HAP-1 (cell line): ENCODE results near the gene ARPC2.

Experiments used
- DNase-seq, 2 experiments: peaks; one replicate each; pipeline ENCODE4 v3.0.0-alpha.2; 2016 to 2020; ENCODE audit warnings: low spot score in 2 of 2
- H3K27me3 ChIP-seq: fragments of 250-450 bp; sonication (Bioruptor Pico); 2 replicates; pipeline ENCODE4 v1.5.1; 2020; ENCODE audit warnings: low read depth, mild to moderate bottlenecking, moderate library complexity
- H3K36me3 ChIP-seq: fragments of 250-450 bp; sonication (Bioruptor Pico); replicated peaks from 2 replicates; pipeline ENCODE4 v1.5.1; 2020; ENCODE audit warnings: mild to moderate bottlenecking
- H3K4me1 ChIP-seq: fragments of 250-450 bp; sonication (Bioruptor Pico); 2 replicates; pipeline ENCODE4 v1.5.1; 2020; ENCODE audit warnings: mild to moderate bottlenecking
- H3K4me3 ChIP-seq: fragments of 250-450 bp; sonication (Bioruptor Pico); 2 replicates; pipeline ENCODE4 v1.5.1; 2020; ENCODE audit warnings: mild to moderate bottlenecking, moderate library complexity
- H3K9me3 ChIP-seq: fragments of 250-450 bp; sonication (Bioruptor Pico); 2 replicates; pipeline ENCODE4 v1.5.1; 2020; ENCODE audit warnings: mild to moderate bottlenecking, moderate library complexity
- in situ Hi-C: fragments of 300-500 bp; cut with MboI; formaldehyde crosslinking; loops from 3 replicates; pipeline ENCODE4 v1.14.3; 2020; ENCODE audit warnings: low sequenced_read_pairs, inconsistent platforms, mixed read lengths

Gene ARPC2

DNA sequence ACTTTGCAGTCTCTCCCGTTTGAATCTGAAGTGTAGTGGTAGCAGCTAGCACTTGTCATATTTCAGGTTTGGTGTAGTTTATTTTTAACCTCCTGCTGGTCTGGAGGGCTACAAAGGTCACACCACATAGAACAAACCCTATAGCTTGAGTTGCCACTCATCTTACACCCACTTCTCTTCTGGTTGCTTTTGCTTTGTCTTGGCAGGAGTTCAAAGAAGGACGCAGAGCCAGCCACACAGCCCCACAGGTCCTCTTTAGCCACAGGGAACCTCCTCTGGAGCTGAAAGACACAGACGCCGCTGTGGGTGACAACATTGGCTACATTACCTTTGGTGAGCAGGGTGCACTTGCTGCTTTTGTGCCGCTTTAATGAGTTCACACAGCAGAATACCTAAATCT lies 28.2 kb downstream of the ARPC2 start:
- no peaks in the 10 kb centered on the region; the same call in none of the 2 replicates for H3K4me1 ChIP-seq
- no peak for DNase-seq
- H3K4me3 ChIP-seq, result no peak overlapping the region
- in situ Hi-C loops, result no loop called here
- peaks cover 98% of the 10 kb centered on the region for H3K36me3 ChIP-seq
- H3K27me3 ChIP-seq, result no peaks in the 10 kb centered on the region
- no peaks in the 10 kb centered on the region for H3K9me3 ChIP-seq

DNA sequence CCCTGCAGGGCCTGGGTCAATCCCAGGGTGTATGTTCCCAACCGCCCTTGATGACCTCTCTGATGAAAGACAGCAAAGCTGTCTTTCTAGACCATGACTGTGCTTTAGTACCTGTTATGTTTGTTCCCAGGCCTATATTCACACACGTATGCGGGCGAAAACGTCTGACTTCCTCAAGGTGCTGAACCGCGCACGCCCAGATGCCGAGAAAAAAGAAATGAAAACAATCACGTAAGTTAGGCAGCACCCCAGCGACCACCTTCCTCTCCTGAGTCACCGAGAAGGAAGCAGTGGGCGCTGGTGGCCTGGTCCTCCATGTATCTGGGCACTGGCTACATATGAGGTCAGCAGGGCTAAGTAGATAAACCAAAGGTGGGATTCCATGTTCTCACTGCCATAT lies 32.7 kb downstream of the ARPC2 start:
- DNase-seq, result no peak
- in situ Hi-C loops, result no loop called here
- Histone ChIP-seq H3K27me3 (no peaks in the 10 kb centered on the region), H3K4me1 (no peaks in the 10 kb centered on the region; the same call in 1 of the 2 replicates), H3K36me3 (peaks cover 95% of the 10 kb centered on the region), H3K4me3 (no peak overlapping the region), H3K9me3 (no peaks in the 10 kb centered on the region)

DNA sequence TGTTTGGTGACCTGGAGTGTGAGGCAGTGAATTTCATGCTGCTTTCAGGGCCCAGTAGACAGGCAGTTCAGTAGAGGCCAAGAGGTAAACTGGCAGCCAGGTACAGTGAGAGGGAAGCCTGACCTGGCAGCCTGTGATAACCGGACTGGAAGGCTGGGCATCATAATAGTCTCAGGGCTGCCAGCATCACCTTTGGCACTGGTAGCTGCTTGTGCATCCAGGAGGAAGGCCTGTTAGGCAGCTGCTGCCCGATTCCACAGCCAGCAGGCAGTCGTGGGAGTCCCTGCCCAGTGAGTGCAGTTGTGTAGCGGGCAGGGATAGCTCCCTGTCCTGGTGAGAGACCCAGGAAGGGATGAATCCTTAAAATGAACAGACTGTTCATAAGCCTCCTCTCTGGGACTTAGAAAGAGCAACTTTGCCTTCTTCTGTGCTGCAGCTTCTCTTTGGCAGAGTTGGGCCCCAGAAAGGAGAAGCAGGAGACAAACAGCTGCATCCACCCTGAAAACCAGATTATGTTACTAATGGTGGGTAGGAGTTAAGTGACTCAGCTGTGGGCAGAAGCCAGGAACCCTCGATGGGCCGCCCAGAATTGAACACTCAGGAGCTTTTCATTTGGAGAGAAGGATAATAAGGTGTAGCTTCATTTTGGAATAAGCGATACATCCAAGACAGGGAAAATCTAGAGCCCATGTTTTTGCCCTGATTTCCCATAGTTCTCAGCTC lies 35.7 kb downstream of the ARPC2 start:
- DNase-seq, result no peak
- no peak overlapping the region for H3K4me3 ChIP-seq
- H3K4me1 ChIP-seq, result no peaks in the 10 kb centered on the region
- H3K27me3 ChIP-seq, result no peaks in the 10 kb centered on the region
- no peaks in the 10 kb centered on the region for H3K9me3 ChIP-seq
- H3K36me3 ChIP-seq, result peaks cover 76% of the 10 kb centered on the region
- in situ Hi-C loops, result no loop called here

DNA sequence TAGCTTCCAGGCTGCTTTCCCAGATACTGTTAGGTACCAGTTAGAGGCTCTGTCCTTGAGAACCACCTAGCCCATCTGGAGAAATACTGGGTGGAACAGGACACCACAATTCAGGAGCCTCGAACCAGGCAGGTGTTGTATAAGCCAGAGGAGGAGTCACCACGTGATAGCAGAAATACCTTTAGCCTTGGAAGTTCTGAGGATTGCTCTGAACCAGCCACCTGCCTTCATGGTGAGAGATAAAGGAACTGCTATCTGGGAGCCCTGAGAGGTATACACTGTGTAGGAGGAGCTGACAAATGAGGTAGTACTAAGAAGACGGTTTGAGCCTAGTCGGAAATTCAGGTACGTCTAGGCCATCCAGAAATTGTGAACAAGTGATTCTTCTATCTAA lies 36.2 kb downstream of the ARPC2 start:
- in situ Hi-C loops, result no loop called here
- Histone ChIP-seq H3K4me1 (no peaks in the 10 kb centered on the region), H3K9me3 (no peaks in the 10 kb centered on the region), H3K36me3 (peaks cover 72% of the 10 kb centered on the region), H3K27me3 (no peaks in the 10 kb centered on the region), H3K4me3 (no peak overlapping the region)
- no peak for DNase-seq

DNA sequence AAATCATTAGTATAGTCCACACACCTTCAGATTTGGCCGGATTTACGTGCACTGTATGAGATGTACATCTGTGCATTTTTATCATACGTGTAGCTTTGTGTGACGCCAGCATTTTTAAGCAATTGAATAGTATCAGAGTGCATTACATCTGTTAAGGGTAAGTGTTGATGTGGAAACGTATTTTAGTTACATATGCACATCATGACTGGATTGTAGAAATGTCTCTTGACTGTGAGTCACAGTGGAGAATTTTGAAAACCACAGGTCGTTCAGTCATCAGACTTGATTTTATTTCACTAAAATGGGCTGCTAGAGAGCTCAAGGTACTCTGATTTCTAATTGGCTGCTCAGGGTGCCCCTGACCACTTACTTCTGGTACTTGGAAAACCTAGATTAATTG lies 38.5 kb downstream of the ARPC2 start:
- H3K4me3 ChIP-seq, result no peak overlapping the region
- H3K36me3 ChIP-seq, result peaks cover 50% of the 10 kb centered on the region
- no peaks in the 10 kb centered on the region for H3K4me1 ChIP-seq
- DNase-seq, result no peak
- in situ Hi-C loops, result loop anchor here (5.0 kb wide), 1 partner anchor 73 kb away; no protein-coding TSS in a partner anchor
- no peaks in the 10 kb centered on the region for H3K27me3 ChIP-seq
- H3K9me3 ChIP-seq, result no peaks in the 10 kb centered on the region

DNA sequence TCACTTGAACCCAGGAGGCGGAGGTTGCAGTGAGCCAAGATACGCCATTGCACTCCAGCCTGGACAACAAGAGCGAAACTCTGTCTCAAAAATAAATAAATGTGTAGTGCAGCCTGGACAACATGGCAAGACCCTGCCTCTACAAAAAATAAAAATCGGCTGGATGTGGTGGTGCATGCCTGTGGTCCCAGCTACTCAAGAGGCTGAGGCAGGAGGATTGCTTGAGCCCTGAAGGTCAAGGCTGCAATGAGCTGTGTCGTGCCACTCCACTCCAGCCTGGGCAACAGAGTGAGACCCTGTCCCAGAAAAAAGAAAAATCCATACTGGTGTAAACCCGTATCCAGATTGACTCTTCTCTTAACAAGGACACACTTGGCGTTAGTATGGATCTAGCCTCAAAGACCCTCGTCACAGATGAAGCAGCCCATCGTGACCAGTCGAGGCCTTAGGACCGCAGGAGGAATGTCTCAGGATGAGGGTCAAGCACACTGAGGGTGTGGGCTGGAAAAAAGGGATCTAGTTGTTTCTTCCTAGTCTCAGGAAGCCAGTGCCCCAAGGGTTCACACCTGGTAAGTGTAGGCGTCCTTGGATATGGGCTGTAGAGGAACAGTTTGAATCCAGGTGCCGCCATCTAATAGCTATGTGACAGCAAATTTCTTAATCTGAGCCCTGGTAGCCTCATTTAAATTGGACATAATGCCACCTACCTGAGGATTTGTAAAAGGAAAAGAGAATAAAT lies 39.8 kb downstream of the ARPC2 start:
- in situ Hi-C loops, result loop anchor here (5.0 kb wide), 1 partner anchor 74 kb away; no protein-coding TSS in a partner anchor
- Histone ChIP-seq H3K9me3 (no peaks in the 10 kb centered on the region), H3K4me1 (no peaks in the 10 kb centered on the region), H3K36me3 (peaks cover 38% of the 10 kb centered on the region), H3K27me3 (no peaks in the 10 kb centered on the region), H3K4me3 (no peak overlapping the region)
- no peak for DNase-seq

DNA sequence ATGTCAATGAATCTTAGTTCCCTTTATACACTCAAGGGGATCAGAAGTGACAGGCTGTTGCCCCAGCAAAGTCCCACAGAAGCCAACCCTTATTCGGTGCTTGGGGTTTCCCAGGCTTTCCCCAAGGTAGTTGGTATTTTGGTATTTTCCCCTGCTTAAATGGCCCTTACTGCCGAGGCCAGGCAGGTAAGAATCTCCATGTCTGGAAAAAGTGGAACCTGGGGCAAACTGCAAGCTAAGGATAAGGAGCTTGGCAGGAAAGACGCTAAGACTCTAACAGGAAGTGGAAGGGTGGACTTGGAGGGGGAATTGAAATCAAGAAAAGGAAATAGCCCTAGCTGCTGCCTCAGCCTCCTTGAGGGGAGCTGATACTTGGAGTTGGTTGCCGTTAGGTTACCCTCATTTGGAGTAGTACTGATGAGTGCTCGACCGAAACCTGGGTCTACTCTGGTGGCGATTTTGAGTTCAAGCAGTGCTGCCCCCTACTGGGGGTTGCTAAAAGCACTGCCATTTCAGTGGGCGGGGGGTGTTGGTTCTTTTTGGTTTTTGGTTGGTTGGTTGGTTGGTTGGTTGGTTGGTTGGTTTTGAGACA lies 40.5 kb downstream of the ARPC2 start:
- H3K9me3 ChIP-seq, result no peaks in the 10 kb centered on the region
- H3K27me3 ChIP-seq, result no peaks in the 10 kb centered on the region
- no peaks in the 10 kb centered on the region for H3K4me1 ChIP-seq
- no peak overlapping the region for H3K4me3 ChIP-seq
- peak; percentile 18 to 77 for DNase-seq
- in situ Hi-C loops, result loop anchor here (5.0 kb wide), 1 partner anchor 75 kb away; no protein-coding TSS in a partner anchor
- peaks cover 31% of the 10 kb centered on the region for H3K36me3 ChIP-seq

DNA sequence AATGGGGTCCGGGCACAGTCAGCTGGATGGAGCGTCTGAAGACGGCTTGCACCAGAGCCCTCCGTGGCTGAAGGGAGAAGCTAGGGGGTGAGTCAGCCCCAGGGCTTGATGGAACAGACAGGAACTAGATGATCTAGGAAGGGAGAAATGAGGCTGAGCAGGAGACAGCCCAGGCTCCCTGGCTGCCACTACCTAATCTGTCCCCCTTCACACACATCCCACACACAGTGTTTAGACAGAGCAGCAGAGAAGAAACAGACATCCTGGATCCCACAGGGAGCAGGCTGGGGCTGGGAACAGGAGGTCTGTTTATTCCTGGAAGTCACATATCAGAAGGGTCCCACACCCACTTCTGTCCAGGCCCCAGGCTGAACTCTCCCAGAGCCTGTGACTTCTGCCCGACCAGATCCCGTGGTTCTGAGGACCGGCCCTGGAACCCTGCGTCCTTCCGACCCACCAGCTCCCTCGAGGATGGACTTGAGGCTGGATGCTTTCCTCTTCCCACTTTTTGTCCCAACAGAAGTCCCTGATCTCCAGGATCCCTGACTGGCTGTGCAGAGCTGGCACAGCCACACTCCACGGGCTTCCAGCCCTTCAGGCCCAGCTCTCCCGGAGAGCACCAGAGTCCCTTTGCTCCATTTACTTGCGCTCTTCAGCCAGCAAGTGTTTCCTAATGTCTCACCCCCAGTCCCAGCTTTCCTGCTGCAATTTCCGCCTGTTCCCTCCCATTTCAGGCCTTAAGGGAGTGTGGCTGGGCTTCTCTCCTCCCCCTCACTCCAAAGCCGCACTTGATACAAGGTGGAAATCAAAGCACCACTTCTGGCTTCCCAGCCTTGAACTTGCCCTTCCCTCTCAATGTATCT lies 42.3 kb downstream of the ARPC2 start:
- DNase-seq, result no peak
- H3K36me3 ChIP-seq, result peaks cover 15% of the 10 kb centered on the region
- no peaks in the 10 kb centered on the region for H3K27me3 ChIP-seq
- in situ Hi-C loops, result loop anchor here (5.0 kb wide), 1 partner anchor 77 kb away; no protein-coding TSS in a partner anchor
- H3K4me1 ChIP-seq, result no peaks in the 10 kb centered on the region
- no peak overlapping the region for H3K4me3 ChIP-seq
- H3K9me3 ChIP-seq, result no peaks in the 10 kb centered on the region

DNA sequence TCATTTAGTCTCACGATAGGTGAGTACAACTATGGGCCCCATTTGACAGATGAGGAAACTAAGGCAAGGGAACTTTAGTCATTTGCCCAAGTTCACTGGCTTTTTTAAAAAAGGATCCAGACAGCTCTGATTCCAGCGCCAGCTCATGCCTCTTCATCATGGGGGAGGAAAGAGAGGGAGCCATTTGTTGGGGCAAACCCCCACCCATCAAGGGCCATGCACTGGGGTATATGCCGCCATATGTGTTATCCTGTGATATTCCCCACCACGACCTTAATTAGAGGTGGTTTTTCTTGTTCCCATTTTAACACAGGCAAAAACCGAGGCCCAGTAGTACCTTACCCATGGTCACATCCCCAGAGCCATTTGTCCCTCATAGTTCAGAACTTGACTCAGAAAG lies 43.2 kb downstream of the ARPC2 start:
- in situ Hi-C loops, result no loop called here
- Histone ChIP-seq H3K9me3 (no peaks in the 10 kb centered on the region), H3K27me3 (no peaks in the 10 kb centered on the region), H3K4me1 (no peaks in the 10 kb centered on the region), H3K36me3 (peaks cover 15% of the 10 kb centered on the region), H3K4me3 (no peak overlapping the region)
- DNase-seq, result no peak

DNA sequence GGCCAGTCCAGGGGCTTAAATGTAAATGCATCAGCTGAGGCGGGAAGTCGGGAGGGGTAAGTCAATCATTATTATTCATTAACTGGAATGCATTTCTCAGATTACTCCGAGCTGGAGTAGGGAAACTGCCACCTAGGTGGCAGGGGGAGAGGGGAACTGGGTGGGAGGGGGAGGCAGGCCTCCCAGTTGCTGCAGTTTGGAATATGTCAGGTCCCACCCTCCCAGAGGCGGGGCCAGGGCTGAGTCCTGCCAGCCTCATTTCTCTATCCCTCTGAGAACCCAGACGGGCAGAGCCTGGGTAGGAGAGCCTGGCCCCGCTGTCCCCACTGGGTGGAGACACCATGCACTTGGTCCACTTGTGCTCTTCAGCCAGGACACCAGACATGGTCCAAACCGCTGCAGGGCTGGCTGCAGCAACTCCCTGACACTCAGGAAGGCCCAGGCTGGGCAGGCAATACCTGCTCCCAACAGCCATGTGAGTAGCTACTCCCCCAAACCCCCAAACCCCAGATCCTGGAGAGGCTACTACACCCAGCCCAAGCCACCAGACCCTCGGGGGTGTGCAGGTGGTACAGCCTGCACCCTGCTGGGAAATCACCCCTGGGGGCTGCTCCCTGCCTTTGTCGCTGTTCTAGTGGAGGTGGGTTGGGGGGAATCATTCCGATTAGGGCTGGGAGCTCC lies 43.9 kb downstream of the ARPC2 start, which contains the start of gene GPBAR1:
Gene GPBAR1 (plus strand): TSS at position 274 of the 681 bp plus-strand sequence. CDS start 1,710 bp downstream, outside the sequence.
- in situ Hi-C loops, result no loop called here
- Histone ChIP-seq H3K4me3 (no peak within 1 kb of the TSS), H3K36me3 (peaks cover 13% of the 10 kb centered on the region), H3K27me3 (no peaks in the 10 kb centered on the region), H3K9me3 (no peaks in the 10 kb centered on the region), H3K4me1 (no peaks in the 10 kb centered on the region)
- DNase-seq, result peak; percentile 18 to 68

DNA sequence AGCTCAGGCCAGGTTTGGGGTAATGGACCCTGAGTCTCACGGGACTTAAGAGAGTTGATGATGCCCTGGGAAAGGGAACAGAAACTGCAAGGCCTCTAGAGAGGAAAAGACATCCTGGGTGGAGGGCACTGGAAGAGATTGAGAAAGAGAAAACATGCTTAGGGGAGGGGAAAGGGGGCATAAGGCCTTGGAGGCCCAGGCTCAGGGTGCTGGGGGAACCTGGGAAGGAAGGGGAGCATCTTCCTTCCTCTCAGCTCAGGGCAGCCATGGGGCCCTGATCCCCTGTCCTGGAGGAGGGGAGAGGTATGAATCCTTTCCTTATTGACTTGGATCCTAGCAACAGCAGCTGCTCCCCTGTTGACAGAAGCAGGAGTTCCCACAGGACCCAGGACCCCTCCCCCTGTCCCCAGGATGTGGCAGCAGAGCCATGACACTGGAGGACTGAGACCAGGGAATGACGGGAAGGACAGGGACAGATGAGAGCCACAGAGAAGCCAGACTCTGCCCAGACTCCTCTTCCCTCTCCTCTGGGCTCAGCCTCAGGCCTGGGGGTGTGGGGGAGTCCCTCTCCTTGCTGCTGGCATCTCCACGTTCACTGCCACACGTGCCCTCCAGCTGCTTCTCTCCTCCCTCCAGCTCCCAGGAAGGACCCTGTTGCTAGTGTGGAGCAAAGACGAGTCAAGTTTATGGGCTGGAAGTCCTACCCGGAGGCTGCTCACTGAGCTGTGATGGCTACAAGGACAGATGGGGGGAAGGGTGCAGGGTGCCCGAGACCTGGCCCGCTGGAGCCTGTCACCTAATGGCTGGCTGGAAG lies 44.6 kb downstream of the ARPC2 start:
- Histone ChIP-seq H3K36me3 (peaks cover 21% of the 10 kb centered on the region), H3K27me3 (no peaks in the 10 kb centered on the region), H3K9me3 (no peaks in the 10 kb centered on the region), H3K4me3 (no peak overlapping the region), H3K4me1 (no peaks in the 10 kb centered on the region)
- no peak for DNase-seq
- in situ Hi-C loops, result no loop called here

DNA sequence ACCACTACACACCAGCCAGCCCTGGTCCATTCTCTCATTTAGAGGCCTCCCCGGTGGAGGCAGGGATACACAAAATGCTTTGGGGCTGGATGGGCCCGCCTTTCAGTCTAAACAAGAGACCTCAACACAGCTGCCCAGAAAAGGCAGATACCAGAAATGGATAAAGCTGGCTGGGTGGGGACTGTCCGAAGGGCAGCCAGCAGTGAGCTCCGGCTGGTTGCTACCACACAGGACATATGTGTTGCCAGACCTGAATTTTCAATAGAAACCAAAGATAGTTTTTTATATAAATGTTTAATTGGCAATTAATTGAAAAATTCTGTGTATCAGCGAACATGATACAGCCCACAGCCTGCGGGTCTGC lies 45.2 kb downstream of the ARPC2 start:
- Histone ChIP-seq H3K9me3 (no peaks in the 10 kb centered on the region), H3K27me3 (no peaks in the 10 kb centered on the region), H3K4me3 (no peak overlapping the region), H3K36me3 (peaks cover 27% of the 10 kb centered on the region), H3K4me1 (no peaks in the 10 kb centered on the region)
- in situ Hi-C loops, result no loop called here
- no peak for DNase-seq
